ENCODE results near the gene ISG20L2.
"Not testable (repeated sequence)": the region's sequence is repeated elsewhere in the genome, so short reads cannot be mapped to it uniquely, and the experiment has no call there.

ISG20L2 gene

GRCh38 chr1:156772222-156772621 is 43.7 kb upstream of the ISG20L2 start:
- TF ChIP-seq, protein P1, sequence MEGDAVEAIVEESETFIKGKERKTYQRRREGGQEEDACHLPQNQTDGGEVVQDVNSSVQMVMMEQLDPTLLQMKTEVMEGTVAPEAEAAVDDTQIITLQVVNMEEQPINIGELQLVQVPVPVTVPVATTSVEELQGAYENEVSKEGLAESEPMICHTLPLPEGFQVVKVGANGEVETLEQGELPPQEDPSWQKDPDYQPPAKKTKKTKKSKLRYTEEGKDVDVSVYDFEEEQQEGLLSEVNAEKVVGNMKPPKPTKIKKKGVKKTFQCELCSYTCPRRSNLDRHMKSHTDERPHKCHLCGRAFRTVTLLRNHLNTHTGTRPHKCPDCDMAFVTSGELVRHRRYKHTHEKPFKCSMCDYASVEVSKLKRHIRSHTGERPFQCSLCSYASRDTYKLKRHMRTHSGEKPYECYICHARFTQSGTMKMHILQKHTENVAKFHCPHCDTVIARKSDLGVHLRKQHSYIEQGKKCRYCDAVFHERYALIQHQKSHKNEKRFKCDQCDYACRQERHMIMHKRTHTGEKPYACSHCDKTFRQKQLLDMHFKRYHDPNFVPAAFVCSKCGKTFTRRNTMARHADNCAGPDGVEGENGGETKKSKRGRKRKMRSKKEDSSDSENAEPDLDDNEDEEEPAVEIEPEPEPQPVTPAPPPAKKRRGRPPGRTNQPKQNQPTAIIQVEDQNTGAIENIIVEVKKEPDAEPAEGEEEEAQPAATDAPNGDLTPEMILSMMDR (IDR thresholded peaks at IDR 0.05; ENCODE audit: control insufficient read depth, extremely low read depth, insufficient read depth) = no peak
- H3K4me3 ChIP-seq (ENCODE audit: low read depth, low read length) = no peak overlapping the region
- DNase-seq (ENCODE audit: low read depth) = no peak

GRCh38 chr1:156768610-156769295 is 40.2 kb upstream of the ISG20L2 start:
- TF ChIP-seq, protein P1 (IDR thresholded peaks at IDR 0.05; ENCODE audit: control insufficient read depth, extremely low read depth, insufficient read depth) = no peak
- no peak for DNase-seq (ENCODE audit: low read depth)
- peak overlapping the region; percentile 94 for H3K4me3 ChIP-seq (ENCODE audit: low read depth, low read length)

DNA sequence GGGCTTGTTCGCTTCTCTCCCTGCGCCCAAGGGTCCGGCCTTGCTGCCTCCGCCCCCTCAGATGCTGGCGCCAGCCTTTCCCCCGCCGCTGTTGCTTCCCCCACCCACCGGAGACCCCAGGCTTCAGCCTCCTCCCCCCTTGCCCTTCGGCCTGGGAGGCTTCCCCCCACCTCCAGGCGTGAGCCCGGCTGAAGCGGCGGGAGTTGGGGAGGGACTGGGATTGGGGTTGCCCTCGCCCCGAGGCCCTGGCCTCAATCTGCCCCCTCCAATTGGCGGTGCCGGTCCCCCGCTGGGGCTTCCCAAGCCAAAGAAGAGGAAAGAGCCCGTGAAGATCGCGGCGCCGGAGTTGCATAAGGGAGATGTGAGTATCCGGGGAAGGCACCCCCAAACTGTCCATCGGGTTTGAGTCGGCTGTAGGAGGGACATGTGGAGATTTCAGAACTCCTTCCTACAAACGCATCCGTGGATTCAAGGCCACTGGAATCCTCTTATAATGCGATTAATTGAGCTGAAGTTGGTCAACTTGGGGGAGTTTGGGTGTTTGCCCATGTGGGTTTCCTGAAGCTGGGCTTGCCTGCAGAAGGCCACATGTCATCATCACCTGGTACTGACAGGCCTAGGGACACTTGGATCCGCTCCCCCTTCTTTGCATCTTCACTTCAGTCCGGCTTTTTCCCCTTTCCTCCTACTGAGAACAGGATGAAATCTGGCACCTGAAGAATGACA is 39.5 kb upstream of the ISG20L2 start:
- peak overlapping the region; percentile 94 for H3K4me3 ChIP-seq (ENCODE audit: low read depth, low read length)
- TF ChIP-seq, protein P1 (IDR thresholded peaks at IDR 0.05; ENCODE audit: control insufficient read depth, extremely low read depth, insufficient read depth) = no peak
- DNase-seq (ENCODE audit: low read depth) = no peak

GRCh38 chr1:156767101-156767878 is 38.7 kb upstream of the ISG20L2 start, which contains the start of gene PRCC:
Gene PRCC, plus strand, starts transcription at chr1:156767535. Its CDS starts 237 bp downstream, at chr1:156767772.
- H3K4me3 ChIP-seq (ENCODE audit: low read depth, low read length) = peak within 1 kb of the TSS; percentile 94
- TF ChIP-seq, protein P1 (IDR thresholded peaks at IDR 0.05; ENCODE audit: control insufficient read depth, extremely low read depth, insufficient read depth) = no peak
- DNase-seq (ENCODE audit: low read depth) = peak; percentile 100

GRCh38 chr1:156766298-156767100 is 37.9 kb upstream of the ISG20L2 start:
- TF ChIP-seq, protein P1 (IDR thresholded peaks at IDR 0.05; ENCODE audit: control insufficient read depth, extremely low read depth, insufficient read depth) = 0 out of 2 replicates have a peak, but pooled peaks have one; percentile 13
- DNase-seq (ENCODE audit: low read depth) = no peak

GRCh38 chr1:156765666-156766065 is 37.1 kb upstream of the ISG20L2 start:
- no peak for DNase-seq (ENCODE audit: low read depth)
- TF ChIP-seq, protein P1 (IDR thresholded peaks at IDR 0.05; ENCODE audit: control insufficient read depth, extremely low read depth, insufficient read depth) = no peak
- H3K4me3 ChIP-seq (ENCODE audit: low read depth, low read length) = peak overlapping the region; percentile 94

More at GRCh38 chr1:156766298-156767100, 37.9 kb upstream of the ISG20L2 start:
- peak overlapping the region; percentile 94 for H3K4me3 ChIP-seq (ENCODE audit: low read depth, low read length)

GRCh38 chr1:156765136-156765535 is 36.6 kb upstream of the ISG20L2 start:
- H3K4me3 ChIP-seq (ENCODE audit: low read depth, low read length); DNase-seq (ENCODE audit: low read depth): not testable (repeated sequence)

Data from LNCaP clone FGC (cell line).